ENCODE results near the gene RBM15. TPM values are rescaled to one million over a fixed set of nuclear protein-coding genes. Genes with fewer than 3 reads are reported as not detected.

Gene RBM15, protein sequence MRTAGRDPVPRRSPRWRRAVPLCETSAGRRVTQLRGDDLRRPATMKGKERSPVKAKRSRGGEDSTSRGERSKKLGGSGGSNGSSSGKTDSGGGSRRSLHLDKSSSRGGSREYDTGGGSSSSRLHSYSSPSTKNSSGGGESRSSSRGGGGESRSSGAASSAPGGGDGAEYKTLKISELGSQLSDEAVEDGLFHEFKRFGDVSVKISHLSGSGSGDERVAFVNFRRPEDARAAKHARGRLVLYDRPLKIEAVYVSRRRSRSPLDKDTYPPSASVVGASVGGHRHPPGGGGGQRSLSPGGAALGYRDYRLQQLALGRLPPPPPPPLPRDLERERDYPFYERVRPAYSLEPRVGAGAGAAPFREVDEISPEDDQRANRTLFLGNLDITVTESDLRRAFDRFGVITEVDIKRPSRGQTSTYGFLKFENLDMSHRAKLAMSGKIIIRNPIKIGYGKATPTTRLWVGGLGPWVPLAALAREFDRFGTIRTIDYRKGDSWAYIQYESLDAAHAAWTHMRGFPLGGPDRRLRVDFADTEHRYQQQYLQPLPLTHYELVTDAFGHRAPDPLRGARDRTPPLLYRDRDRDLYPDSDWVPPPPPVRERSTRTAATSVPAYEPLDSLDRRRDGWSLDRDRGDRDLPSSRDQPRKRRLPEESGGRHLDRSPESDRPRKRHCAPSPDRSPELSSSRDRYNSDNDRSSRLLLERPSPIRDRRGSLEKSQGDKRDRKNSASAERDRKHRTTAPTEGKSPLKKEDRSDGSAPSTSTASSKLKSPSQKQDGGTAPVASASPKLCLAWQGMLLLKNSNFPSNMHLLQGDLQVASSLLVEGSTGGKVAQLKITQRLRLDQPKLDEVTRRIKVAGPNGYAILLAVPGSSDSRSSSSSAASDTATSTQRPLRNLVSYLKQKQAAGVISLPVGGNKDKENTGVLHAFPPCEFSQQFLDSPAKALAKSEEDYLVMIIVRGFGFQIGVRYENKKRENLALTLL
- 41.4 and 56.3 TPM in 2 replicates for total RNA-seq

DNA sequence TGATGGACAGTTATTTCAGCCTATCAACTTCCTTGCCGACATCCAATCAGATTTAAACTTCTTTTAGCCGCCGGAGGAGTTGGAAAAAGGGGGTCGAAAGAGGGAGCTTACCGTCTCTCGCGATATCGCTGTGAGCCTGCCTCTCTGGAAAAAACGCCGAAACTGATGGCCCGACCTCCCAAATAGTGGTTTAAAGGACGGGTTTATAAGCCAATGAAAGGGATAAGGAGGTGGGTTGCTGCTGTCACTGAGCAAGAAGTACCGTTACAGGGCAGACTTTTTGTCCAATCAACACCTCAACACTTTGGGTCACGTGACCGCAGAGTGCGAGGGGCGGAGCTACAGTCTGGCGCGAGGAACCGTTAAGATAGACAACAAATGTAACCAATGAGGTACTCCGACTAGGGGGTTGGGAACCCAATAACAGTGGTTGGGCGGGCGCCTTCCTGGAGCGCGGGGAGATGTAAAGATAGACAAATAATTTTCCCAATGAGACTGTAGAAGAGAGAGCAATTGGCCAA is at the start of gene RBM15:
Gene RBM15, plus strand, starts transcription at position 492 of the 521 bp plus-strand sequence. Its CDS starts 29 bp downstream, at position 521.
- DNase-seq (ENCODE audit: low read depth, low spot score): peak; percentile 100

DNA sequence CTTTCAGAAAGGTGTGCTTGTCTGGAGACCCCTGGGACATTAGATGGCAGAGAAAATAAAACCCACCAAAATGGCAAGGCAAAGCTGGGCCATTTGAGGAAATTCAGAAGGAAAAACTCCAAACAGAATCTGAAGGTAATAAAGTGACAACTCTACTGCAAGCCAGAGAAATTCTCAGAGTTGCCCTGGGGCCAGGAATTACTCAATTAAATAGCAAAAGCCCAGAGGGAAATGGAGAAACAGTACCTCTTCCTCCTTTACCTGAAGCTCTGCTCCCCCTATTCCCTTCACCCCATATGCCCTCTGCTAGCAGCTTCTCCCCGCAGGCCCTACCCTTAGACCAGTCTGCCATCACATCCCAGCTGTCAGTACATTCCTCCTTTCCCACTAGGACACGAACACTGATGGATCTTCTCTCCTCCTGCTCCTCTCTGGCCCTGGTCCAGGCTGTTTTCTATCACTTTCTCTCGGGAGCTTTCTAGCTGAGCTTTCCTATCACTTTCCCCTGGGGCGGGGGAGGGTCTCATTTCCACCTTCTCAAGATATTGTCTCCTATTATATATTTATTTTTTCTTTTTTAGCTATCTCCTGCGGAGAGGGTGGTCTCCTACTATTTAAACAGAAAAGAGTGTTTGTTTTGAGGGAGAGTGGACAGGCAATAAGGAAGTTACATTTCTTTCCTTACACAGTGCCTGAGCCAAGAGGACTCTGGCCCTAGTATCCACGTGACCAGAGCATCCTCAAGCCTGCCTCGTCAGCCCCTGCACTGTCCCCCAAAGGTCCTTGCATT is 47.7 kb upstream of the RBM15 start:
- no peak for DNase-seq (ENCODE audit: low read depth, low spot score)

DNA sequence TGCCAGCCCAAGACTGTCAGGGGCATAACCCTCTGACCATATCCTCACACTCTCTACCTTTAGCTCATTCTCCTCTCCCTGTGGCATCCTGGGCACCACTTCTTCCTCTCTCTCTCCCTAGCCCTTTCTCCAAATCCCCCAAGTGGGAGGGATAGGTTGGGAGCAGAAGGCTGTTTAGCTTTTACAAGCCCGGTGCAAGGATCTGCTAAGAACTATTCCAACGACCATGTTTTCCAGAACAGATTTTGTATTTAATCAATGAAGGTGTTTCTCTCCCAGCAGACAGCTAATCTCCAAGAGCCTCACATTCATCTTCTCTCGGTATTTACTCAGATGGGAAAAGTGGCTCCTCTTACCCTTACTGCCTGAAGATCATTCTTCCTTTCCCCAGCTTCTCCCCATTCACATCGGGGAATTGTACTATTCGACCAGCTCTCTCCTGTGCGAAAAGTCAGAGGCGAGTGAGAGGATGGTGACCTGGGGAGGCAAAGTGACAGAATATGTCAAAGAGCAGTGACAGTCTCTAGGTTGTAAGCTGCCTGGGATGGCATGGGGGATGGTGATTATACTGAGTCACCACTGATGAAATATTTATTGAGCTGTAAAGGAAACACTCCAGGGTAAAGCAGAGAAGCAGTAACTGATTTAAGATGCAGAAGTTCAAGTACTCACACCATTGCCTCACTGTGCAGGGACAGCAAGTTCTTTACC is 47.0 kb upstream of the RBM15 start:
- no peak for DNase-seq (ENCODE audit: low read depth, low spot score)

DNA sequence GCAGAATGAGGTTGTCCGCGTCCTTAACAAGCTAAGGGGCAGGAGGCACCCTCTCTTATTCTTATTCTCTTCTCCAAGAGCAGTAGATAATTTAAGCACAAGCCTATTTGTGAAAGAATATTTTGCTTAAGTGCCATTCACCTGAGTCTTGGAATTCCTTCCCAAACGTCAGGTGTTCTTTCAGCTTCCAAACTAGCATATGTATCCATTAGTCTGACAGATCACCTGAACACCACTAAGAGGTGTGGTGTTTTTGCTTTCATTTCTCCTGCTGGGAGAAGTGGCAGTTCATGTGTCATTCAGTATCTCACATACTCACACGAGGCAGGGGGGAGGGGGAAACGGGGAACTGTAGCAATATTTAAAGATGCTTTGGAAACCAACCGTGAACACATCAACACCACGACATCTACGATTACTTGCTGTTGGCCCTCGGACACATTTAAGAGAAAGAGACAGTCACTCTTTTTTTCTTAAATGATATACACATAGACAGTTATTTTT is 45.5 kb upstream of the RBM15 start:
- no peak for DNase-seq (ENCODE audit: low read depth, low spot score)

DNA sequence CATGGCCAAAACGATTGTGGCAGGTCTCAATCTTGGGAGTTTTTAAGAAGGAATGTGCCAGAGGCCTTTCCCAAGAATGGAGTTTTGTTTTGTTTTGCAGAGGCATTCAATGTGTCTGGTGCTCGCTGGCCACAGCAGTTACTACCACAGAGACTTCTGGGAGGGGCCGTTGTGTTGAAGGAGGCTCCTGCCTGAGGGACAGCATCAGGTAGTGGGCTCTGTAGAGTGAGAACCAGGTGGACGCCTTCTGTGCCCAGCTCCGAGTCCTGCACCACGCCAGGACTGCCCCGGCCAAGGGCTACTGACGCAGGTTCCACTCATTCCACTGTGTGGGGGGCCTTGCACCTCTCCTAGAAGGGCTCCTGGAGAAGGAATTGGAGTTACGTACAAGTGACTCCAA is 44.9 kb upstream of the RBM15 start:
- DNase-seq (ENCODE audit: low read depth, low spot score): no peak

DNA sequence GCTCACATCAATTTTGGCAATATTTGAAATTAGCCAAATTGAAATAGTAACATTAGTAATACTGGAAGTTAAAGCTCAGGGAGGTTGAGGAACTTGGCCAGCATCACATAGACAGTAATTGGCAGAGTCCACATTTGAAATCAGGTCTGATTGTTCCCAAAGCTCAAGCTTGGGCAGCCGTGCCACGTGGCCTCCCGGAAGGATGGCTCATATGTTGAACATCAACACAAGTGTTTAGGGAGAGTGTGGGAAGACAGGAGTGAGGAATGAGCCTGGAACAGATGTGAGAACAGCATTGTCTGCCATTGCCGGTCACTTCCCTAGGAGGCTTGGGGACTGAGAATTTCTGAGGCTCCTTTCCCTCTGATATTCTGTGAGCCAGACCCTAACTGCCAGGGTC is 40.2 kb upstream of the RBM15 start:
- no peak for DNase-seq (ENCODE audit: low read depth, low spot score)

DNA sequence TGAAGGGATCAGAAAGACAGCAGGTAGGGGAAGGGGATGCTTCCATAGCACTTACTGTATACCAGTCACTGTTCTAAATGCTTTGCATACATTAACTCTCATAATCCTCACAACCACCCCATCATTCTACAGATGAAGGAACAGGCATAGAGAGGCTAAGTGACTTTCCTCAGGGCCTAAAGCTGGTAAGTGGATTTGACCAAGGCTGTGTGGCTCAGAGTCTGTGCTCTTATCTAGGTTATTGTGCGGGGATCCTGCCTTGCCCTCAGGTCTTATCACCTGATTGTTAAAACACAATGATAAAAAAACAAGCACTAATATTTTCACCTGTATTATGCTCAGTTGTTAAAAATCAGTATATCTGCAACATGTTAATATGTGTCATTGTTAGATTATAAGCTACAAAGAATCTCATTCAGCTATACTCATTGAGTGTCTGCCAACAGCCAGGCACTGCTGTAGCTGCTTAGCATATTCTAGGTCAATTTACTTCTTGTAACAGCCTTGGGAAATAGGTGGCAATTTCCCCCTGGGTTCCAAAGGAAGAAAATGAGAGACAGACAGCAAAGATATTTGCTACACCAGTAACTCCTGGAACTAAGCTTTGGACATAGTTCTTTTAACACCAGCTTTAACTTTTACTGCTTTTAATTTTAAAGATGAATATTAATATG is 38.6 kb upstream of the RBM15 start:
- DNase-seq (ENCODE audit: low read depth, low spot score): no peak

DNA sequence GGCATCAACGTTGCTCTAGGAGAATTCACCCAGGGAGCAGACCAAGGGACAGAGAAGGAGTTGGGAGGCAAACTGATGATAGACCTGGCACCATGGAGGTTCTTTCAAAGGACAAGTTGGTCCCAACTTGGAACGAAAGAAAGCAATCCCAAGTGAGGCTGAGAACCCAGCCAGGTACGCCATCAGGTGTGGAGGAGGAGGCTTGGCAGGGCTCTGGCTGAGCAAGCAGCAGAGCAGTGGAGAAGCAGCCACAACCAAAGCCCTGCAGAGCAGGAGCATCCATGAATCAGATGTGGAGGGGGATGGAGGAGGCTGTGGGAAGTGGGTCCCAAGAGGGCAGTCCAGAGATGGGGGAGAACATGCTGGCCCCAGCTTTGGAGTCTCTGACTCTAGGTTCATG is 36.3 kb upstream of the RBM15 start:
- DNase-seq (ENCODE audit: low read depth, low spot score): no peak

DNA sequence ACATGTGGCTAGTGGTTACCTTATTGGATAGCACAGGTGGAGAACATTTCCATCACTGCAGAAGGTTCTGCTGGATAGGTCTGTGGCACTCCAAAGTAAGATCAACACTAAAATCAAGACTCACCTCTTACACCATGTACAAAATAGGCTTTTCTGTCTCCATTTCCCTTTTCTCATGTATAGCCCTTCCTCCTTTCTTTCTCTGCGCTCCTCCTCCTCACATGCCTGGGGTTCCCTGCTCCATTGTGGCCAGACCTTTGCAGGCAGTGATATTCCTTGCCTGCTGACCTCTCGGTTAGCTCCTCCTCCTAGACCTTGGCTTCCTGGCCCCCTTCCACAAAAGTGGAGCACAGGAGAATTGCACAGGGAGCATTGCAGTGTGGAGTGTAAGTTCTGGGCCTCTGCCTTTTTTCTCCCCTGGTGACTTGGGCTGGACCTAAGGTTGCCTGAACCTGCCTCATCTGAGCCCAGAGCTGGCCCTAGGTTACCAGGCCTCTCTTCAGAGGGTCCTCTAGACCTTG is 33.2 kb upstream of the RBM15 start:
- no peak for DNase-seq (ENCODE audit: low read depth, low spot score)

DNA sequence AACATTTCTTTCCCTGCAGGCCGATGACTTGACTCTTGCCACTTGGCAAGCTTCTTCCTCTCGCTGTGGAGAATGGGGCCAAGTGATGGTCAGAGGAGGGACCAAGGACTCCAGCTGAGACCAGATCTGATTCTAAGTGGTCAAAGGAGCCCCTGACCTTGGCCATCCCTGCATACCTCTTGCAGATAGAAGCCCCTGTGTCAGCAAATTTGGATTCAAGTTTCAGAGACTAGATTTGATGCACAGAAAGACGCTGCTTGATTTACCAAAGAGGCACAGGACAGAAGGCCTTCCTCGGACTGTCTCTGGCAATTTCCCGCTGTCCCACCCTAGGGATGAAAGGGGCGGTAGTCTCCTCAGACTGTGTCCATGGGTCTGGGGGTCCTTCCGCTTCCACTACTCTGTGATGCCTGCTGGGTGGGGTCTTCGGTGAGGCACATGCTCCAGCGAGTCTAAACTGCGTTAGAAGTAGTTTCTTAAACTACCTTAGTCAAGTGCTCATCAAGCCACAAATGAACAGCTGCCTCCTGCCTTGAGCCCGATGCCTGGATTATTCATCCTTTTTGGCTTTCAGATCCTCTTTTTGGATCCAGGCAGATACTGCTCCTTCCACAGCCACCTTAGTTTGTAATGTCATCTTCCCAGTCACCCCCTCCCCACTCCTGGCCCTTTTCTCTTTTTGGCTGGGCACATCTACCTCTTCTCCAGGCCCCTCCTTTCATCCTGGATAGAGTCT is 31.8 kb upstream of the RBM15 start:
- no peak for DNase-seq (ENCODE audit: low read depth, low spot score)

DNA sequence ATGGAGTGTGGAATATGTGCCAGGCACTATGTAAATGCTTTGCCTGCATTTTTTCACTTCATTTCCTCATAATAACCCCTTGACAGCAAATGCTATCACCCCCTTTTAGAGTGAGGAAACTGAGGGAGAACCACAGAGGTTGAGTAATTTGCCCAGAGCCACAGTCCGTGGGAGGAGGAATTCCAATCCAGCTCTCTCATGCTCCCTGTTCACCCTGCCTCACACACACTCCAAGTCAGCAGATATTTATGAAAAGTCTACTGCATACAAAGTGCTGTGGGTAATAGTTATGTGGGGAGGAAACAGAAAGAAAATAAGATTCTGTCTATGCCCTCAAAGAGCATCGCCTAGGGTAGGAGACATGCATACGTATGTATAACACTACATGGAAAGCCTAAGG is 30.9 kb upstream of the RBM15 start:
- no peak for DNase-seq (ENCODE audit: low read depth, low spot score)

DNA sequence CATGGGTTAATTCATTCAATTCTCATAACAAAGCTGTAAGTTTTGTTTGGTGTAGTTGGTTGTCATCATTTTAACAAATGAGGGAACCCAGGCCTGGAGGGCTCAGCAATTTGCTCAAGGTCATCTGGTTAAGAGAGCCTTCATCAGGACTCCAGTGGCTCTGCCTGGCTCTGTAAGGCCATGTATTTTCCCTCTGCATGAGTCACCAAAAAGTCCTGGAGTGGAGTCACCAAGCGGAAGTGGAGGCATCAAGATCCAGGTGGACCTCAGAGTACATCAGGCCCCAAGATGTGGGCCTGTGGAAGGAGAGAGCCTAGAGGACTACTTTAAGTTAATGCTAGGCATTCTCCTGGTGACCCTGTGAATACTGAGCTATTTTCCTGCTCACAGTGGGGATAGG is 30.0 kb upstream of the RBM15 start:
- no peak for DNase-seq (ENCODE audit: low read depth, low spot score)

DNA sequence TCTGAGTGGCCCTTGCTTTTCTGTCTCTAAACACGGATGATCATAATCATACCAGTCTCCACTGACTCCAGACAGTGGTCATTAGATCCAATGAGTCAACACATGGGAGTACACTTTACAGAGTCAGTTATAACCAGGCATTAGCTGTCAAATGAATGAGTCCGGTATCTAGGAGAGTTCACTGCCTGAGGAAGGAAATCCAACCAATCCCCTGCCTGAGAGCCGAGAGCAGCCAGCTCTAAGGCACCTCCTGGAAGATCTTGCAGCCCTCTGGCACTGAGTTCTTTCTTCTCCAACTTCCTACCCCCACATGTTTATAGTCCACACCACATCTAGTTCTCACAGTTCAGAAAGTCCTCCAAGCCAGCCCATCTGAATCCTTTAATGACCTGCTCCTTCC is 29.4 kb upstream of the RBM15 start:
- no peak for DNase-seq (ENCODE audit: low read depth, low spot score)

DNA sequence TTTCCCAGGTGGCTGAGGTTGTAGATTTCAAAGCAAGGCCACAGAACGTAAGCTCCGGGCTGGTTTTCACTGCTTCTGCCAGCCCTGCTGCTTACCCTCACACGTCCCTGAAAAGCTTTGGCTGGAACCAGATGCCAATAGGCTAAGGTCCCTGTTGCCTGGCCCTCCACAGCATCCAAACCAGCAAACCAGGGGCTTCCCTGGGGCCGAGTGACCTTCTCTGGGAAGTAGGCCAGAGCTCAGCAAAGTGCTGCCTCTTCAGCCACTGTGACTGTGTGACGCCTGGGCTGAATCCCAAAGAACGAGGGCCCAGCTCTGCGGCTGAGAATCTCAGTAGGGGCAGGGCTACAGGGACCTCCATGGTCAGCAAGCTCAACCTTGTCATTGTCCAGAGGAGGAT is 28.9 kb upstream of the RBM15 start:
- no peak for DNase-seq (ENCODE audit: low read depth, low spot score)

DNA sequence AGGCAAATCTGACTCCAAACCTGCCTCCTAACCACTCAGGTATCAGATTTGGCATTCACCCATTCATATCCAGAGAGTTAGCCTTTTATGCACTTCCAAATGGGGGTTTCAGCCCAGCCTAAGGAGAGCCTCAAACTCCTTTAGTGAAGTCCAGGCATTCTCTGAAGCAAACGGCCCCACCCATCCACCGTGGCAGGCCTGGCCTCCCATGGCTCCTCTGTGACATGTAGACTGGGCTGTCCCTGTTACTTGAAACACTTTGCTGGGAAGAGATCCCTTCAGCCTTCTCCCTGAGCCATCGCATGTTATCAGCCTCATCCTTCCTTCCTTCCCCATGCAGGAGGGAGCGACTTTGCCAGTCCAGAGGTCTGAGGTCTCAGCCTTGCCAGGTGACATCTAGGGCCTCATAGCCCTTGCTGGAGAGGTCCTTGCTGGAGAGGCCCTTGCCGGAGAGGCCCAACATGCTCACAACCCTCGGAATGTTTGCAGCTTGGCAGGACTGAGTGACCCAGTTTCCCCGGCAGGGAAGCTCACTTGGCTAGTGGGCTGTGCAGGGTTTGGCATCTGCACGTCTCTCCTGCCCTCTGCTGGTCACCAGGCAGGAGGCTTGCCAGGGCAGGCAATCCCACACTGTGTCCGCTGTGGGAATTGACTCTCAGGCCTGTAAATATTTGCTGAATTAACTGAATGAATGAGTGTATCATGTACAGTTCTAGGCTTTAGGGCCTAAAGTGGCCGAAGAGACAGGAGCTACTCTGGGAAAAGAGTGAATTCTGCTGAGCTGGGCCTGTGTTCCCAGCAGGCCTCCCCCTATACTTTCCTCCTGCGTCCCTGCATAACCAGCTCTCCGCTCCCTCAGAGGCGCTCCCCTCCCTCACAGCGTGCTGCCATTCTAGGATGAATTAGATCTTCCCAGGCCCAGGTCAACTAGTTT is 26.7 kb upstream of the RBM15 start:
- peak; percentile 51 for DNase-seq (ENCODE audit: low read depth, low spot score)

DNA sequence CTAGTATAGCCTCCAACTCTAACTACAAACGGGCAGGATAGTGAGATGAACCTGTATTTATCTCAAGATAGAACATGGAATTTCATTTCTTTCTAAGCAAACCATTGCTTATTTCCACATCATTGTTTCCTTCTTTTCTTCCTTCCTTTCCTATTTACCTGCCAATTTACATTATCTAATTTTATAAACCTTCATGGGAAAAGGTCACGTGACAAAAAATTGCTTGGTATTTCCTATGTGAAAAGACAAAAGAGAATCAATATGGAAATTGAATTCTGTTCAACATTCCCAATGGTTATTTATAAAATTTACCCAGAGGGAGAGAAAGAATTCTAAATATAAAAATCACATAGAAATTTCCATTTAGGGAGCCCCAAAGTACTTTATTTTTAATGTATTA is 22.4 kb upstream of the RBM15 start:
- no peak for DNase-seq (ENCODE audit: low read depth, low spot score)

DNA sequence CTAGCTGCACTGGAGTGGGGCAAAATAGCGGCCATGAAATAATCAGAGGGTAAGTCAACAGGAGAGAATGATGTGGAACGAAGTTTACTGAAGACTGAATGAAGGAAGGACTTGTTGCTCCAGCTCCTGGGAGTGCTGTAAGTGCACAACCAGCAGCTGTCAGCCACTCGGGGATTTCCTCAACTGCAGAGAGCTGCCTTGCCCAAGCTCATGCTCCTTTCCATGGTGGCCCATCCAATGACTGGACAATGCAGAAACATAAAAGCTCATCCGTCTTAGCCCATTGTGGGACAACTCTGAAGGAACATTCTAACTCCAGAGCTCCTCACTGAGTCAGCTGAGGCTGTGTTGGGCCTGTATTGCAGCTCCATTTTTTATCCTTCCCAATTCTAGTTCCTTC is 21.1 kb upstream of the RBM15 start:
- no peak for DNase-seq (ENCODE audit: low read depth, low spot score)

Measured in pulmonary artery endothelial cell (primary cell).